ENCODE data around the gene ABCA4.

The ABCA4 gene

DNA sequence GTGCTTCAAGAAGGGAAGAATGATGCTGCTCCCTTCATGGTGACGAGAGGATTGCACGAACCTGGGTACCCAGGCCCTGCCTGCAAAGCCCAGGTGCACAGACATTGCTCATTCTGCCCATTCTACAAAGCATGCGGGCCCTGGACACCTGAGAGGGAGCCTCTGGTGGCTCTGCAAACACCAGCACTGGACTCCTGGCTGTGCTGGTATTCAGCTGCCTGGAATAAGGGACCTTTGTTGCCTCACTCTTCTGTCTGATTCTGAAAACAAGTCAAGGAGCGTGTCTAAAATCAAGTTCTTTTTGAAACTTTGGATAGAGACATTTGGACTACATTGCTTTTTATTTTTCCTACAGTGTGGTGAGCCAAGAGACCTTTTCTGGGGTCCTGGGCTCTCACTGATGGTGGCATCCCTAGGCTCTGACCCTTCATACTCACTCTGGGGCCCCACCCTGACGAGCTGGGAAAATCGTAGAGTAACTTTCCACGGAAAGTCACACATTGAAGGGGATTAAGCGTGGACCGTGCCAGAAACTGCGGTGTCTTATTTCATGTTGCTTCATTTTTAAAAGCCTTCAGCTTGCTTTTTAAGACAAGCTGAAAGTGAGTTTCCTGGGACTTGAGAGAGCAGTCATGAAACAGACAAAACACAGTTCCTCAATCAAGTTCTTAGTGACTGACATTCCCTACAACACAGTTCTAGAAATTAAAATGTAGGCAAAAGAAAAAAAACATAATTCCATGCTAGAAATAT, 24.0 kb downstream of the ABCA4 start:
- Histone ChIP-seq H3K27me3 (replicated peaks; ENCODE audit: insufficient read depth, low read length) (peaks cover 12% of the 10 kb centered on the region; the same call in 1 of the 2 replicates), H3F3A (ENCODE audit: insufficient read depth, low read length) (no peaks in the 10 kb centered on the region), H3K36me3 (replicated peaks; ENCODE audit: insufficient read depth, low read length) (no peaks in the 10 kb centered on the region), H3K79me2 (ENCODE audit: low read length) (no peaks in the 10 kb centered on the region), H3K4me2 (ENCODE audit: low read depth, low read length) (no peak overlapping the region), H4K20me1 (ENCODE audit: insufficient read depth, low read length) (no peaks in the 10 kb centered on the region), H2AFZ (ENCODE audit: low read length) (no peak overlapping the region), H3K9me3 (replicated peaks; ENCODE audit: insufficient read depth, low read length) (no peaks in the 10 kb centered on the region), H3K9ac (ENCODE audit: low read length) (no peak overlapping the region), H3K9me2 (replicated peaks; ENCODE audit: insufficient read depth, low read length) (no peaks in the 10 kb centered on the region), H3K4me3 (ENCODE audit: low read length) (no peak overlapping the region), H3K27ac (ENCODE audit: low read length) (no peak overlapping the region), H3K4me1 (ENCODE audit: low read length) (no peaks in the 10 kb centered on the region)
- no peak for DNase-seq
- TF ChIP-seq, protein P1, sequence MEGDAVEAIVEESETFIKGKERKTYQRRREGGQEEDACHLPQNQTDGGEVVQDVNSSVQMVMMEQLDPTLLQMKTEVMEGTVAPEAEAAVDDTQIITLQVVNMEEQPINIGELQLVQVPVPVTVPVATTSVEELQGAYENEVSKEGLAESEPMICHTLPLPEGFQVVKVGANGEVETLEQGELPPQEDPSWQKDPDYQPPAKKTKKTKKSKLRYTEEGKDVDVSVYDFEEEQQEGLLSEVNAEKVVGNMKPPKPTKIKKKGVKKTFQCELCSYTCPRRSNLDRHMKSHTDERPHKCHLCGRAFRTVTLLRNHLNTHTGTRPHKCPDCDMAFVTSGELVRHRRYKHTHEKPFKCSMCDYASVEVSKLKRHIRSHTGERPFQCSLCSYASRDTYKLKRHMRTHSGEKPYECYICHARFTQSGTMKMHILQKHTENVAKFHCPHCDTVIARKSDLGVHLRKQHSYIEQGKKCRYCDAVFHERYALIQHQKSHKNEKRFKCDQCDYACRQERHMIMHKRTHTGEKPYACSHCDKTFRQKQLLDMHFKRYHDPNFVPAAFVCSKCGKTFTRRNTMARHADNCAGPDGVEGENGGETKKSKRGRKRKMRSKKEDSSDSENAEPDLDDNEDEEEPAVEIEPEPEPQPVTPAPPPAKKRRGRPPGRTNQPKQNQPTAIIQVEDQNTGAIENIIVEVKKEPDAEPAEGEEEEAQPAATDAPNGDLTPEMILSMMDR (IDR thresholded peaks at IDR 0.05; ENCODE audit: low read length): no peak
- TF ChIP-seq EZH2phosphoT487 (IDR thresholded peaks at IDR 0.05; ENCODE audit: low read length) (no peak), EZH2 (optimal IDR thresholded peaks at IDR 0.05; ENCODE audit: low read depth, low read length) (no peak)

DNA sequence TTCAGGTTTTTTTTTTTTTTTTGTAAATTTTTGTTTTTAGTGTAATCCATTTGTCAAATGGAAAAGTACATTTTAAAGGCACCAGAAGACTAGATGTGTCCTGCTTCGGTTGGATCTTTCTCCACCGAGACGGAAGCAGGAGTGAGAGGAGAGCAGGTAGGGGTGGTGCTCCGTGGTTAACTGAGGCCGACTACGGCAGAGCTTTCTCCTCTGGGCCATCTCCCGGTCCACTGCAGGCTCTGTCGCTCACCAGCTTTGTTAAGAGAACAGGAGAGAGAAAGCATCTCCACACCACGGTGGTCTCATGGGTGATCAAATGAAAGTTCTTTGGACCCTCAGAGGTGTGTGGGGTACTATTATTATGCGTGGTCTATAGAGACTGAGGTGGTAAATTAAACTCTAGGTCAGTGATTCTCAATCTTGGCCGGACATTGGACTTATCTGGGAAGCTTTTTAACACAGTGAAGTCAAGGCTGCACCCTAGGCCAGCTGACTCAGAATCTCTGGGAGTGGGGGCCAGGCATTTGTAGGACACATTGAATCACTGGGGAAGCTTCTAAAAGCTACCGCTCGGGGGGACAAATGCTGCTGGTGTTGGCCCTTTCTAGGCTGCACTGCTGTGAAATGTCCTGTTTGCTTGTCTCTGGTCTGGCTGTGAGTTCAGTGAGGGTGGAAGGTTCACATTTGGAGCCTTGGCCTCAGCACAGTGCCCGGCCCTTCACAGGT, 25.0 kb downstream of the ABCA4 start:
- TF ChIP-seq, protein P1 (IDR thresholded peaks at IDR 0.05; ENCODE audit: low read length): no peak
- no peak for TF ChIP-seq EZH2phosphoT487 (IDR thresholded peaks at IDR 0.05; ENCODE audit: low read length)
- TF ChIP-seq EZH2 (optimal IDR thresholded peaks at IDR 0.05; ENCODE audit: low read depth, low read length): no peak
- H2AFZ ChIP-seq (ENCODE audit: low read length): no peak overlapping the region
- H4K20me1 ChIP-seq (ENCODE audit: insufficient read depth, low read length): no peaks in the 10 kb centered on the region
- no peak overlapping the region for H3K9ac ChIP-seq (ENCODE audit: low read length)
- DNase-seq: no peak
- H3K4me3 ChIP-seq (ENCODE audit: low read length): no peak overlapping the region
- no peaks in the 10 kb centered on the region for H3K9me2 ChIP-seq (replicated peaks; ENCODE audit: insufficient read depth, low read length)
- no peaks in the 10 kb centered on the region for H3F3A ChIP-seq (ENCODE audit: insufficient read depth, low read length)
- H3K79me2 ChIP-seq (ENCODE audit: low read length): no peaks in the 10 kb centered on the region
- H3K27ac ChIP-seq (ENCODE audit: low read length): no peak overlapping the region
- no peaks in the 10 kb centered on the region for H3K4me1 ChIP-seq (ENCODE audit: low read length)
- H3K9me3 ChIP-seq (replicated peaks; ENCODE audit: insufficient read depth, low read length): no peaks in the 10 kb centered on the region
- no peaks in the 10 kb centered on the region for H3K36me3 ChIP-seq (replicated peaks; ENCODE audit: insufficient read depth, low read length)
- peaks cover 12% of the 10 kb centered on the region; the same call in 1 of the 2 replicates for H3K27me3 ChIP-seq (replicated peaks; ENCODE audit: insufficient read depth, low read length)
- no peak overlapping the region for H3K4me2 ChIP-seq (ENCODE audit: low read depth, low read length)

DNA sequence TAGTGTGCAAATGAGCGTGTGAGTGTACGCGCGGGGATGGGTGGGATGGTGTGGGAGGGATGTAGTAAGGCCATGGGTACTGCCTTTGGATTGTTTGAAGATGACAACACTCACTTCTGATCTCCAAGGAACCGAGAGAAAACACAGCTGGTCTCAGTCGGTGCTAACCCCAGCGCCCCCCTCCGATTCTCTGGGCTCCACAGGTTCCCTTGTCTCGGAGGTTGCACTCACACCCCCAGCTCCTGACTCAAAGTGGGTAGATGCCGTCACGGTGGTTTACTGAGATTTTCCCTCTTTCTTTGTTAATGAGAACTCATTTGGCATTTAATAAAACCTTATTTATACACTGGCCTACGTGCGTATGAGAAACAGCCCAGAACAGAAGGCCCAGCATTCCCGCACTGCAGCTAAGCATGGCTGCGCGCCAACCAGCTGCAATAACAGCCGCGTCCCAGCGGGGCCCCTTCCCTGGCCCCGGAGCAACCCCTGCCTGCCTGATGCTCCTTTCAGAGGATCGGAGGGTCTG, 25.8 kb downstream of the ABCA4 start:
- H3K9ac ChIP-seq (ENCODE audit: low read length): no peak overlapping the region
- DNase-seq: no peak
- no peaks in the 10 kb centered on the region for H4K20me1 ChIP-seq (ENCODE audit: insufficient read depth, low read length)
- H3K36me3 ChIP-seq (replicated peaks; ENCODE audit: insufficient read depth, low read length): no peaks in the 10 kb centered on the region
- no peaks in the 10 kb centered on the region for H3K79me2 ChIP-seq (ENCODE audit: low read length)
- peaks cover 7% of the 10 kb centered on the region; the same call in 1 of the 2 replicates for H3K27me3 ChIP-seq (replicated peaks; ENCODE audit: insufficient read depth, low read length)
- no peaks in the 10 kb centered on the region for H3K9me3 ChIP-seq (replicated peaks; ENCODE audit: insufficient read depth, low read length)
- H2AFZ ChIP-seq (ENCODE audit: low read length): no peak overlapping the region
- H3F3A ChIP-seq (ENCODE audit: insufficient read depth, low read length): no peaks in the 10 kb centered on the region
- H3K9me2 ChIP-seq (replicated peaks; ENCODE audit: insufficient read depth, low read length): no peaks in the 10 kb centered on the region
- no peak overlapping the region for H3K27ac ChIP-seq (ENCODE audit: low read length)
- no peak overlapping the region for H3K4me3 ChIP-seq (ENCODE audit: low read length)
- TF ChIP-seq, protein P1 (IDR thresholded peaks at IDR 0.05; ENCODE audit: low read length): no peak
- TF ChIP-seq EZH2phosphoT487 (IDR thresholded peaks at IDR 0.05; ENCODE audit: low read length) (no peak), EZH2 (optimal IDR thresholded peaks at IDR 0.05; ENCODE audit: low read depth, low read length) (no peak)
- H3K4me1 ChIP-seq (ENCODE audit: low read length): no peaks in the 10 kb centered on the region
- H3K4me2 ChIP-seq (ENCODE audit: low read depth, low read length): no peak overlapping the region
